Fibroblast of skin of right biceps (primary cell): ENCODE data around the gene MYH13.
A peak's percentile ranks its signal among the peaks of the same experiment; 100 is the strongest.

Source experiments
- DNase-seq: peaks from one replicate; pipeline ENCODE4 v3.0.0-alpha.2; 2013

The MYH13 gene

GRCh38 chr17:10339051-10339450 lies 33.8 kb downstream of the MYH13 start:
- no peak for DNase-seq

- peak; percentile 95 for DNase-seq
Measured at GRCh38 chr17:10337976-10338375, 34.8 kb downstream of the MYH13 start.

- DNase-seq: peak; percentile 60
Measured at GRCh38 chr17:10337136-10337535, 35.7 kb downstream of the MYH13 start.

- no peak for DNase-seq
Measured at GRCh38 chr17:10336393-10336792, 36.4 kb downstream of the MYH13 start.

DNA sequence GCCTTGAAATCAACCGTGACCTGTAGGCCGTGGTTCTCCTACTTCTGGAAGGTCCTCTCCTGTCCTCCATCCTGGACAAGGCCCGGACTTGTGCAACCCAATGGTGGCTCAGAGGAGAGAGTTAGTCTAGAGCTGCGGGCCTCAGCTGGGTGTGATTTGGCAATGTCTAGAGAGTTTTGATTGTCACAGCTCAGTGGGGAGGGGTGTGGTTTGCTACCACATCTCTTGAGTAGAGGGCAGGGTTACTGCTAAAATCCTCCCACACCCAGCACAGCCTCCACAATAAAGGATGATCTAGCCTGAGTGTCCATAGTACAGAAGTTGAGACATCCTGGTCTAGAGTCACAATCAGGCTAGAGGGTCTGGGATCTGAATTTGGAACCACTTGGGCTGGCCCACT lies 40.3 kb downstream of the MYH13 start:
- no peak for DNase-seq

GRCh38 chr17:10328971-10329923 lies 43.6 kb downstream of the MYH13 start:
- DNase-seq: no peak

DNA sequence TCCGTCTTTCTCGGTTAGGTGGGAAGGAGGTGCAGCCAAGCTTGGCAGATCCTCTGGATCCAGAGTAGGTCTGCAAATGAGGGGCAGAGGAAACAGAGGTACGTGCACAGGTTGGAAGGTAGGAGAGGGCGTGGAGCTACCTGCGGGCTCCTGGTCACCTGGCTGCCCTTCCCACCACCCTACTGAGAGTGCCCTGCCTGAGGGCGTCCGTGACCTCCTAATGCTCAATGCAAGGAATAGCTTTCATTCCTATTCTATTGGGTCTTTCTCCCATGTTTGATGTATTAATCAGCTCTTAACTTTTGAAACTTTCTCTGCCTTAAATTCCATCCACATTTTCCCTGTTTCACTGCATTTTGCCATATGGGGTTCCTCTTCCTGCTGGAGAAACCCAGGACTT lies 44.6 kb downstream of the MYH13 start:
- no peak for DNase-seq

GRCh38 chr17:10327640-10328039 lies 45.2 kb downstream of the MYH13 start:
- DNase-seq: peak; percentile 79

DNA sequence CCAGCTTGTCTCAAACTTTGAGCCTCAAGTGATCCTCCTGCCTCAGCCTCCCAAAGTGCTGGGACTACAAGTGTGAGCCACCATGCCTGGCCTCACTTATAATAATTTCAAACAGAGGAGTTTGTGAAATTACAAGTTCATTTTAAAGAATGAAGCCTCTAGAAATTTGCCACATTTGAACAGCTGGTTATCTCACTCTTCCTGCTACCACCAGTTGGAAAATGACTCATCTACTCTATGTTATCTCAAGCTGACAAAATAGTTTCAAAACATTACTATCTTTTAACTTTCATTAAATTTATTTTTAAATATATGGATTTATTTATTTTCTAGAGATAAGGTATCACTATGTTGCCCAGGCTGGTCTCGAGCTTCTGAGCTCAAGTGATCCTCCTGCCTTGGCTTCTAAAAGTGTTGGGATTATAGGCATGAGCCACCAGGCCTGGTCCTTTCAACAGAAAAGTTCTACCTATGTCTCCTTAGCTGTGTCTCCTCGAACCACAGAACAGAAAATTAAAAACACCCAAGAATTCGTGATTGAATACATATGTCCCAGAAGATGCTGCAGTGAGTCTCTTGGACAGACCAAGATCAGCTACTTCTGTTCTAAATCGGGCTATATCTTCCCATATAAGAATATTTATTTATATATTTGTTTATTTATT lies 47.6 kb downstream of the MYH13 start:
- no peak for DNase-seq

- DNase-seq: no peak
Measured at GRCh38 chr17:10323812-10324610, 48.8 kb downstream of the MYH13 start.

DNA sequence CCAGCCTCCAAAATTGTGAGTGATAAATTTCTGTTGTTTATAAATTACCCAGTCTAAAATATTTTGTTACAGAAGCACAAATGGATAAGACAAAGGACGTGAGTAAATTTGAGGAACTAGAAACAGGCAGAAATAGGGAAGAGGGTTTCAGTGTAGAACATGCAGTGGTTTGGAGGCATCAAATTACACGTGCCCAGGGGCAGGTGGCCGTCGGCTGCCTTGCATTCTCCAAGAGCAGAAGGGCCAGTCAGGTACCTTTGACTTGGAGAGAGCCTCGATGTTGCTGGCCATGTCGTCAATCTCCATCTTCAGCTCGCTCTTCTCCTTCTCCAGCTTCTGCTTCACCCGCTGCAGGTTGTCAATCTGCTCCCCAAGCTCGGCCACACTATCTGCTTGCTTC lies 54.3 kb downstream of the MYH13 start:
- no peak for DNase-seq

- no peak for DNase-seq
Measured at GRCh38 chr17:10317543-10317834, 55.3 kb downstream of the MYH13 start.

DNA sequence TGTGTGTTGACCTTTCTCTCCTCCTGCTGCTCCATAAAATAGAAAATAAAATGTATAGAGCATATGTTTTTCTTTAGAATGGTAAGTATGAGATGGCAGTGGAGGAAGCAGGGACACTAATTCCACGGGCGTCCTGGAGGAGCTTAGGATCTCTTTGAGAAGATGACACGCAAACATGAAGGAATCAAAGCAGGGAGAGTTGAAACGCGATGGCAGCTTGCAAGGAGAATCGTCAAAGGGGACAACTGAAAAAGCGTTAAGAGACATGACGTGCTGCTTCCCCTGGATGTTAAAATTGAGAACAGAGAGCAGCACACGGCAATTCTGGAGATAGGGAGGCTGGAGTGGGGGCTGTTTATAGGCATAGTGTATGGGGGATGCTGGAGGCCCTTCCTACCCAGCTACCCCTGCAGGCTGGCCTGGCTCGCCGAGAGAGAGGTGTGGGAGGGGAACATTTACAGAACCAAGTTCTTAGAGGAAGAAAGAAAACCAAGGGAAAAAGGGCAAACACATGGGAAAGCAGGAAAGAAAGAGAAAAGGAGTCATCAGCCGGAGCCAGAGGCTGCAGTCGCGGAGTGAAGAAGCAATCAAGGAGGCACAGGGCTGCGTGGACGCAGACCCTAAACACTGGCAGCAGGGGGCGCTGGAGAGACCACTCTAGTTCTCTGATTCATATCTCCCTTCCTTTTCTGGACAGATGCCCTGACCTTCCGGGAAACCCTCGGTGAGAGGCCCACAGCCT lies 55.8 kb downstream of the MYH13 start:
- DNase-seq: peak; percentile 73

GRCh38 chr17:10314329-10314728 lies 58.5 kb downstream of the MYH13 start:
- DNase-seq: no peak

- no peak for DNase-seq
Measured at GRCh38 chr17:10313037-10313672, 59.7 kb downstream of the MYH13 start.

- no peak for DNase-seq
Measured at GRCh38 chr17:10311131-10311530, 61.7 kb downstream of the MYH13 start.

DNA sequence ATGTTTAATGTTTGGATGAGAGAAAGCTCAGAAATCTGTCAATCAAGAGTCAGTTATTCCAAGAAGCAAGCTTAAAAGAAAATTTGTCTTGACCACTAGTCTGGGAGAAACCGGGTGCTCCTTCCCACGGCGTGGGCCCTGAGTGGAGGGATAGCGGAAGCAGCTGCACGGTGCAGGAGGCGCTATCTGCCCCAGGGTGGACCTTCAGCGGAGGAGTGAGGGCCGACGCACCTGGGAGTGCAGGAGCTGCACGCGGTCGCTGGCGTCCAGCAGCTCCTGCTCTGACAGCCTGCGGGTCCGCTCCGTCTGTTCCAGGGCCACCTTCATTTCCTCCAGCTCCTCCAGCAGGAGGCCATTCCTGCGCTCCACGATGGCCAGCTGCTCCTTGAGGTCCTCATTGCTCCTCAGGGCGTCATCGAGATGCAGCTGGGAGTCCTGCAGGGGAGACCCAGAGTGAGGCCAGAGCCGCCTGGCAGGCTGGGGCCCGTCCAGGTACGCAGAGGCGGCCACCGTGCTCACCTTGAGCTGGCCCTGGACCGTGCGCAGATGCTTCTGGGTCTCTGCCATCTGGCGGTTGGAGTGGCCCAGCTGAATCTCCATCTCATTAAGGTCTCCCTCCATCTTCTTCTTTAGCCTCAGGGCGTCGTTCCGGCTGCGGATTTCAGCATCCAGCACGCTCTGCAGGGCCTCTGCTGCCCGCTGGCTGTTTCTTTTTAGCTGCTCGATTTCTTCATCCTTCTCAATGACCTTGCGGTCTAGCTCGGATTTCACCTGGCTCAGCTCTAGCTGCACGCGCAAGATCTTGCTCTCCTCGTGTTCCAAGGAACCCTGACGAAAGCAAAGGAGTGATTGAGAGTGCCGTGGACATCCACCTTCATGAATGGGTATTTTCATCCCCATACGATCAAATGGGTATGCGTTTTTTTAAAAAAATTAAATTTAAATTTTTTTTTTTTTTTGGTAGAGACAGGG lies 63.5 kb downstream of the MYH13 start:
- DNase-seq: no peak

DNA sequence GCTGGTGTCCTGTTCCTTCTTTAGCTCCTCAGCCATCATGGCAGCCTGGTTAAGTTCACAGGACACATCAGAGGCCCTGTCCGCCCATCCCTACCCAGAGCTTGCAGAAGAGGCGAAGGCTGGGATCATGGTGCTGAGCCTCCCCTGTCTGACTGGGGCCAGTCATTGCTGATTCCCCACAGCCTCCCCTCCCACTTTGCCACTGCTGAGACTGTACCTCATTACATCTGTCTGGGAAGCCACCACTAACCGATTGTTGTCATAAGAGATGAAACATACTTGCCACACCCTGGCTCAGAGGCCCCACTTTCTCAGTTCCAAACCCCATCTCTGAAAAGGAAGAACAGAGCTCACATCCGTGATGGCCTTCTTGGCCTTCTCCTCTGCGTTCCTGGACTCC lies 66.2 kb downstream of the MYH13 start:
- DNase-seq: no peak

- DNase-seq: no peak
Measured at GRCh38 chr17:10305398-10305797, 67.4 kb downstream of the MYH13 start.

GRCh38 chr17:10304758-10305300 lies 68.0 kb downstream of the MYH13 start:
- DNase-seq: no peak

- DNase-seq: no peak
Measured at GRCh38 chr17:10297691-10298090, 75.1 kb downstream of the MYH13 start.
